GM12874 (cell line): ENCODE results near the gene KIF16B.

Source experiments
- TF ChIP-seq, protein P1 (sequence below): IDR thresholded peaks from 2 replicates; pipeline ENCODE4 v1.5.1; 2011; ENCODE audit warnings: low read depth, mild to moderate bottlenecking, control low read depth, low read length, moderate library complexity; ENCODE audit not compliant: insufficient read depth

Gene KIF16B

DNA sequence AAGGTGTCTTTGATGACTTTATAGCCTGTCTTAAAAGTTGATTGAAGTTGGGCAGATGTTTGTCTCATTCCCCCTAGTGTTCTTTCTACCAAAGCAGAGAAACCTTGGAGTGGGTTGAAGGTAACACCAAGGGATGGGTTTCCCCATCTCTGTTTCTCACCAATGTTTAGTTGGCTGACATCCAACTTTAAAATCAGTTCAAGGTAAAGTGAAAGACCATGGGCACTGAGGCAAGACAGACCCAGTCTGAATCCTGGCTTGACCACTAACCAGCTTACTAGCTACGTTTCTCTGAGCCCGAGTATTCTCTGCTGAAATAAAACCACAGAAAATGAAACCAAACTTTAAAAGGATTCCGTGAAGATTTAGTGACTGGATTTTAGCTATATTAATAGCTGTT is 258.9 kb downstream of the KIF16B start:
- TF ChIP-seq, protein P1, sequence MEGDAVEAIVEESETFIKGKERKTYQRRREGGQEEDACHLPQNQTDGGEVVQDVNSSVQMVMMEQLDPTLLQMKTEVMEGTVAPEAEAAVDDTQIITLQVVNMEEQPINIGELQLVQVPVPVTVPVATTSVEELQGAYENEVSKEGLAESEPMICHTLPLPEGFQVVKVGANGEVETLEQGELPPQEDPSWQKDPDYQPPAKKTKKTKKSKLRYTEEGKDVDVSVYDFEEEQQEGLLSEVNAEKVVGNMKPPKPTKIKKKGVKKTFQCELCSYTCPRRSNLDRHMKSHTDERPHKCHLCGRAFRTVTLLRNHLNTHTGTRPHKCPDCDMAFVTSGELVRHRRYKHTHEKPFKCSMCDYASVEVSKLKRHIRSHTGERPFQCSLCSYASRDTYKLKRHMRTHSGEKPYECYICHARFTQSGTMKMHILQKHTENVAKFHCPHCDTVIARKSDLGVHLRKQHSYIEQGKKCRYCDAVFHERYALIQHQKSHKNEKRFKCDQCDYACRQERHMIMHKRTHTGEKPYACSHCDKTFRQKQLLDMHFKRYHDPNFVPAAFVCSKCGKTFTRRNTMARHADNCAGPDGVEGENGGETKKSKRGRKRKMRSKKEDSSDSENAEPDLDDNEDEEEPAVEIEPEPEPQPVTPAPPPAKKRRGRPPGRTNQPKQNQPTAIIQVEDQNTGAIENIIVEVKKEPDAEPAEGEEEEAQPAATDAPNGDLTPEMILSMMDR, result no peak

DNA sequence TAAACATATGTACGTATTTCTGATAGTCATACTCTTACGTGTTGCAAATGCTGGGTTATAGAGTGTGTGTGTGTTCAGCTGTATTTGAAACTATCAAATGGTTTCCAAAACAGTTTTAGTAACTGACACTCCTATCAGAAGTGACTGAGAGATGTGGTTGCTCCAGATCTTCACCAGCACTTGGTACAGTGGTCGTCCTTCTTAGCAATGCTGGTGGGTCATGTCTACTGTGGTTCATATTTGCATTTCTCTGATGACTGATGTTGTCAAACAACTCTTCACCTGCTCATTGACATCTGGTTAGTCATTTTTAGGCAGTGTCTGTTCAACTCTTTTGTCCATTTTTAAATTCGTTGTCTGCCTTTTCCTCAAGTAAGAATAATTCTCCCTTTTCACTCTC is 259.3 kb downstream of the KIF16B start:
- TF ChIP-seq, protein P1, result no peak

DNA sequence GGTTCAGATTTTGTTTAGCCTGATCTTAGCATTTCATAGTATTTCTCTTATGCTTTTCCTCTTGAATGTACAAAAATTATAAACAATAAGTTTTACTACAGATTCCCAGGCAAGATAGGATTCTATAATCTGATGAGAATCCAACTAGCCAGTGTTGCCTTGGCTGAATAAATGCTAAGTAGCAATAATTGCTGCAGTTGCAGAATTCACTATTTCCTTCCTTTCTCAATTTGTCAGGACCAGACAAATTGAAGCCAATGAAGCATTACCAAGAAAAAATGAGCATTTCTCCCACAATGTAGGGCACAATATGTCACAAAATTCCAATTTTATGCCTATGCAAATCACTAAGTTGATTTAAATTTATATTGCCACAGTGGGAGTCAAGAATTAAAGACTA is 260.2 kb downstream of the KIF16B start:
- TF ChIP-seq, protein P1, result no peak

DNA sequence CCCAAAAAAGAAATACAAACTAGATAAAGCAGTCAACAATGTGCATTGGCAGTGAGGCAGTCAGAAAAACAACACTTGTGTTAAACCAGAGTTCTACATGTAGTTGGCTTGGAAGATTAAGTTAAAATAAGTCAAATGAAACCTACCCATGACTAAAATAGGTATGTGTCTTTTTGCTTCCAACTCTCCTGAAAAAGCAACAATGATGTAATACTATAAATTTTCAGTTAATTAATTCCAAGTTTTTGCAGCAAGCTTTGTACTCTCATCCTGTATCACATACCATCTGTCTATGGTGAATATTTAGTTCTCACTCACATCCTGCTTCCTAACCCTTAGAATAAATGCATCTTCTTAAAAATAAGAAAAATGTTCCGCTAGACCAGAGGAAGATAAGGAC is 261.5 kb downstream of the KIF16B start:
- TF ChIP-seq, protein P1, result no peak

DNA sequence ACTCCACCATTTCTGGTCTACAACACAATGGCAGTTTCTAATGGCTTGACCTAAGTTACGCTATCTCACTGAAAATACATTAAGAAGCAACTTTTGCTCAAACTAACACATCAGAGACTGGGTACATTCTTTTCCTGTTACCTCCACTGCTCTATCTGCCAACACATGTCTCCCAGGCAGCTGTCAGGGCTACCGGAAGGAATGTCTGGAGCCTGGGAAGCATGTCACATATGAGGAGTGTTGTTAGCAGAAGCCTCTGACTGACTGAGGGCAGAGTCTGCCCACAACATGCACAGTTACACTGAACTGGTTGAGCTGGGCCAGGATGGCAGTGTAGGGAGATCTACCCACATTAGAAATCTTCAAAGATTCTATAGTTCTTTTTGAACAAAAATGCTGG is 264.5 kb downstream of the KIF16B start:
- TF ChIP-seq, protein P1, result no peak

DNA sequence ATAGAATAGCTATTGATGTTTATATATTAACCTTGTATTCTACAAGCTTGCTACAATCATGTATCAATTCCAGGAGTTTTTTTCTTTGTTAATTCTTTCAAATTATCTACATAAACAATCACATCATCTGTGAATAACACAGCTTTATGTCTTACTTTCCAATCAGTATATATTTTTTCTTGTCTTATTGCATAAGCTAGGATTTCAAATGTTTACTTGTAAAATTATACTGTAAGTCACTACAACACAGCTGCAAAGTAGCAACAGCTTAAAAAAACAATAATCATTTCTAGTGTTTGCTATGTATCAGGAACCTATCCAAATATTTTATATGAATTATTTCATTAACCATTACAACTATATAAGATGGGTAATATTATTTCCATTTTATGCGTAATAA is 270.4 kb downstream of the KIF16B start:
- TF ChIP-seq, protein P1, result no peak

DNA sequence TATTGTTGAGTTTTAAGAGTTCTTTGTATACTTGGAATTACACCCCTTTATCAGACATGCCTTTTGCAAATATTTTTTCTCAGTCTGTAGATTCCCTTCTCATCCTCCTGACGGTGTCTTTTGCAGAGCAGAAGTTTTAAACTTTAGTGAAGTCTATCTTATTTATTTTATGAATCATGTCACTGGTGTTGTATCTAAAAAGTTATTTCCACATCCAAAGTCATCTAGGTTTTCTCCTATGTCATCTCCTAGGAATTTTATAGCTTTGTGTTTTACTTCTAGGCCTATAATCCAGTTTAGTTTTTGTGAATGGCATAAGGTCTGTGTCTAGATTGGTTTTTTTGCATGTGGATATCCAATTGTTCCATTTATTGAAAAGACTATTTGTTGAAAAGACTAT is 271.3 kb downstream of the KIF16B start:
- TF ChIP-seq, protein P1, result no peak

DNA sequence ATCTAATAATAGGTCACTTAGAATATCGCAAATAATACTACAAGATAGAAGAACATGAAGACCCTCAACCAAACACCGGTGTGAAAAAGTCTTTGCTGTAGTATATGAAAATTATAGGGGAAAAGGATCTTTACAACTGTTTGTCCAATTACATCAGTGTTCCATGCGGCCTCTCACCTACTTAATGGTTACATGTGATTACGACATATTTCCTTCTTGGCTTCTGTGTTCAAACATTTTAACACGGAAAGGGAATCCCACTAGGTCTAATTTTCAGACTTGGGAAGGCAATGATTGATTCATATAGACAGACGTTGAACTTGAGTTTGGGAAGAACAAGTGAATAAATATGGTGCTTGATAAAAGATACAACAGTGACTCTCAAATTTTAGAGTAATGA is 273.4 kb downstream of the KIF16B start:
- TF ChIP-seq, protein P1, result no peak
